ENCODE data around the gene CAPN6.

The CAPN6 gene

GRCh38 chrX:111270339-111270738, at the start of gene CAPN6:
CAPN6 (minus strand) TSS chrX:111270483; CDS start chrX:111263936, 6,547 bp downstream.
- DNase-seq, result no peak

- DNase-seq, result no peak
Measured at GRCh38 chrX:111319451-111319850, 49.2 kb upstream of the CAPN6 start.

- DNase-seq, result no peak
Measured at GRCh38 chrX:111318901-111319300, 48.6 kb upstream of the CAPN6 start.

GRCh38 chrX:111309083-111309482, 38.8 kb upstream of the CAPN6 start:
- no peak for DNase-seq

- DNase-seq, result no peak
Measured at GRCh38 chrX:111308039-111308438, 37.8 kb upstream of the CAPN6 start.

- no peak for DNase-seq
Measured at GRCh38 chrX:111302284-111302683, 32.0 kb upstream of the CAPN6 start.

- DNase-seq, result no peak
Measured at GRCh38 chrX:111288841-111289240, 18.6 kb upstream of the CAPN6 start.

GRCh38 chrX:111284631-111285293, 14.5 kb upstream of the CAPN6 start:
- no peak for DNase-seq

- DNase-seq, result no peak
Measured at GRCh38 chrX:111283446-111283845, 13.2 kb upstream of the CAPN6 start.

GRCh38 chrX:111282991-111283390, 12.7 kb upstream of the CAPN6 start:
- DNase-seq, result no peak

GRCh38 chrX:111282139-111282538, 11.9 kb upstream of the CAPN6 start:
- DNase-seq, result no peak

GRCh38 chrX:111268506-111268905, 1.8 kb downstream of the CAPN6 start:
- no peak for DNase-seq

GRCh38 chrX:111265486-111265885, 4.8 kb downstream of the CAPN6 start:
- DNase-seq, result no peak

GRCh38 chrX:111264385-111264784, 5.9 kb downstream of the CAPN6 start:
- no peak for DNase-seq

GRCh38 chrX:111262086-111262485, 8.2 kb downstream of the CAPN6 start:
- DNase-seq, result no peak

GRCh38 chrX:111260451-111260850, 9.8 kb downstream of the CAPN6 start:
- DNase-seq, result no peak

- DNase-seq, result no peak
Measured at GRCh38 chrX:111259559-111259958, 10.7 kb downstream of the CAPN6 start.

- DNase-seq, result no peak
Measured at GRCh38 chrX:111257733-111258132, 12.6 kb downstream of the CAPN6 start.

GRCh38 chrX:111254896-111255693, 15.2 kb downstream of the CAPN6 start:
- no peak for DNase-seq

- no peak for DNase-seq
Measured at GRCh38 chrX:111244235-111244750, 26.0 kb downstream of the CAPN6 start.

- DNase-seq, result no peak
Measured at GRCh38 chrX:111216293-111216801, 53.9 kb downstream of the CAPN6 start.

- DNase-seq, result no peak
Measured at GRCh38 chrX:111207851-111208250, 62.4 kb downstream of the CAPN6 start.

GRCh38 chrX:111200327-111200726, 70.0 kb downstream of the CAPN6 start:
- no peak for DNase-seq

- DNase-seq, result no peak
Measured at GRCh38 chrX:111199505-111199904, 70.8 kb downstream of the CAPN6 start.
